HEK293 (cell line): ENCODE data around the gene PLCB3.

ENCODE experiments used
- OVOL3 ChIP-seq: fragments of 450-650 bp; formaldehyde crosslinking; IDR thresholded peaks from 2 replicates; pipeline ENCODE4 v1.5.1; 2016; ENCODE audit warnings: missing biosample characterization, missing genetic modification characterization
- TRIM28 ChIP-seq: IDR thresholded peaks from 2 replicates; pipeline ENCODE4 v1.6.1; 2011; ENCODE audit warnings: low read length, control low read depth, borderline replicate concordance
- ZBTB17 ChIP-seq: fragments of 450-650 bp; formaldehyde crosslinking; IDR thresholded peaks from 2 replicates; pipeline ENCODE4 v1.5.1; 2016; ENCODE audit warnings: missing biosample characterization, missing genetic modification characterization
- ZBTB48 ChIP-seq: fragments of 450-650 bp; formaldehyde crosslinking; IDR thresholded peaks from 2 replicates; pipeline ENCODE4 v1.5.1; 2016; ENCODE audit warnings: missing biosample characterization, missing genetic modification characterization
- ZFP69B ChIP-seq: fragments of 450-650 bp; formaldehyde crosslinking; IDR thresholded peaks from 2 replicates; pipeline ENCODE4 v1.5.1; 2016; ENCODE audit warnings: missing biosample characterization, missing genetic modification characterization
- ZNF114 ChIP-seq: fragments of 450-650 bp; formaldehyde crosslinking; IDR thresholded peaks from 2 replicates; pipeline ENCODE4 v1.5.0; 2017; ENCODE audit warnings: missing biosample characterization, missing genetic modification characterization
- ZNF140 ChIP-seq: fragments of 450-650 bp; formaldehyde crosslinking; IDR thresholded peaks from 2 replicates; pipeline ENCODE4 v1.5.1; 2016; ENCODE audit warnings: missing biosample characterization, missing genetic modification characterization
- ZNF394 ChIP-seq: fragments of 450-650 bp; formaldehyde crosslinking; IDR thresholded peaks from 2 replicates; pipeline ENCODE4 v1.5.1; 2016; ENCODE audit warnings: missing biosample characterization, missing genetic modification characterization, mild to moderate bottlenecking, moderate library complexity, borderline replicate concordance
- ZNF416 ChIP-seq: fragments of 450-650 bp; formaldehyde crosslinking; IDR thresholded peaks from 2 replicates; pipeline ENCODE4 v1.5.1; 2016; ENCODE audit warnings: missing biosample characterization, missing genetic modification characterization
- ZNF433 ChIP-seq: fragments of 450-650 bp; formaldehyde crosslinking; IDR thresholded peaks from 2 replicates; pipeline ENCODE4 v1.5.1; 2016; ENCODE audit warnings: missing biosample characterization, missing genetic modification characterization, low read depth
- ZNF544 ChIP-seq: fragments of 450-650 bp; formaldehyde crosslinking; IDR thresholded peaks from 2 replicates; pipeline ENCODE4 v1.5.0; 2017; ENCODE audit warnings: missing biosample characterization, missing genetic modification characterization
- ZNF623 ChIP-seq: fragments of 450-650 bp; formaldehyde crosslinking; IDR thresholded peaks from 2 replicates; pipeline ENCODE4 v1.5.1; 2016; ENCODE audit warnings: missing biosample characterization, missing genetic modification characterization
- ZNF624 ChIP-seq: fragments of 450-650 bp; formaldehyde crosslinking; IDR thresholded peaks from 2 replicates; pipeline ENCODE4 v1.5.1; 2017; ENCODE audit warnings: missing biosample characterization, missing genetic modification characterization
- ZSCAN16 ChIP-seq: fragments of 450-650 bp; formaldehyde crosslinking; IDR thresholded peaks from 2 replicates; pipeline ENCODE4 v1.5.1; 2016; ENCODE audit warnings: missing biosample characterization, missing genetic modification characterization
- TF ChIP-seq, protein P1 (sequence below): fragments of 450-650 bp; formaldehyde crosslinking; optimal IDR thresholded peaks from 2 replicates; pipeline ENCODE3; 2016; ENCODE audit warnings: missing biosample characterization, mild to moderate bottlenecking, missing genetic modification characterization
- TF ChIP-seq, protein P2 (sequence below): fragments of 450-650 bp; formaldehyde crosslinking; conservative IDR thresholded peaks from 2 replicates; pipeline ENCODE4 v1.5.1; 2016; ENCODE audit warnings: low read depth, missing biosample characterization, missing genetic modification characterization
- TF ChIP-seq, protein P3 (sequence below): fragments of 450-650 bp; formaldehyde crosslinking; IDR thresholded peaks from 2 replicates; pipeline ENCODE4 v1.5.1; 2016; ENCODE audit warnings: missing biosample characterization, missing genetic modification characterization

The PLCB3 gene

DNA sequence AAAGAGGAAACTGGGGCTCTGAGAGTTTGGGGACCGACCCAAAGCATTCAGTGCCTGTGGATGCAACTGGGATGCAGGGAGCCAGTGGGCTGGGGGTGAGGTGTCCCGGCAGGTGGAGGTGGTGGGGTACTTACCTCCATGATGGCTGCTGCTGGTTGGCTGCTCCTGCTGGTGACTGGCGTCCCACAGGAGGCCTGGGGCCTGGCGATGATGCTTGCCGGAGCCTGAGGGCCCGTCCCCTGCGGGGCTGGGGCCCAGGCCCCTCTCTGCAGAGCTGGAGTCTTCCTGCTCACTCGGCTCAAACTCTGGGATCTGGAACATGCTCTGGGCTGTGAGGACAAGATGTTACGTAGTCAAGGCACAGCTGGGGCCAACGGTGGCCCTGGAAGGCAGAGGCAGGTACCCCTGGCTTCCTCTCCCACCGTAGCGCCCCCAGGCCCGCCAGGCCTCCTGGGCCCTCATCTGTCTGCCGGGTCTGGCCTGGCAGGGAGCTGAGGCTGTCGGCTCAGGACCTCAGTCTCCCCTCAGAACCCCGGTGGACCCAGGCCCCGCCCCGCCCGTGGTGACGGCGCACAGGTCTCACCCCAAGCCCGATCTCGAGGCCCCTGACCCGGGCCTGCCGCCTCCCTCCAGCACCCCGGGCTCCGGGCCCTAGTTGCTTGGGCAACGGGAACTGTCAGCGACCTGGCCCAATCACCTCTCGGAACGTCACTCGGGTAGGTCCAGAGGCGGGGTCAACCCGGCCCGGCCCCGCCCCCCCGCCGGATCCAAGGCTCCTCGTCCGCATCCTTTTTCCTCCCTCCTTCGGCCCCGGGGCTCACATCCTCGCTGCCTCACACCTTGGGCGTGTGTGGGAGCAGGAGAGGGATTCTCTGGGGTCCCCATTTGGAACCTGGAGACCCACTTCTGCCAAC is 33.0 kb downstream of the PLCB3 start, which contains the start of gene BAD (continued):
- TF ChIP-seq, protein P1, sequence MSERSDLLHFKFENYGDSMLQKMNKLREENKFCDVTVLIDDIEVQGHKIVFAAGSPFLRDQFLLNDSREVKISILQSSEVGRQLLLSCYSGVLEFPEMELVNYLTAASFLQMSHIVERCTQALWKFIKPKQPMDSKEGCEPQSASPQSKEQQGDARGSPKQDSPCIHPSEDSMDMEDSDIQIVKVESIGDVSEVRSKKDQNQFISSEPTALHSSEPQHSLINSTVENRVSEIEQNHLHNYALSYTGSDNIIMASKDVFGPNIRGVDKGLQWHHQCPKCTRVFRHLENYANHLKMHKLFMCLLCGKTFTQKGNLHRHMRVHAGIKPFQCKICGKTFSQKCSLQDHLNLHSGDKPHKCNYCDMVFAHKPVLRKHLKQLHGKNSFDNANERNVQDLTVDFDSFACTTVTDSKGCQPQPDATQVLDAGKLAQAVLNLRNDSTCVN: no peak
- TF ChIP-seq OVOL3 (tag by site-specific recombination): no peak
- TF ChIP-seq ZNF416 (tag by site-specific recombination): no peak
- TF ChIP-seq ZNF394: no peak
- TF ChIP-seq ZNF140 (tag by site-specific recombination): no peak
- TF ChIP-seq ZNF544 (tag by site-specific recombination): no peak
- TF ChIP-seq TRIM28: no peak
- TF ChIP-seq ZSCAN16 (tag by site-specific recombination): no peak
- no peak for TF ChIP-seq ZNF623
- no peak for TF ChIP-seq ZFP69B (tag by site-specific recombination)
- TF ChIP-seq, protein P2, sequence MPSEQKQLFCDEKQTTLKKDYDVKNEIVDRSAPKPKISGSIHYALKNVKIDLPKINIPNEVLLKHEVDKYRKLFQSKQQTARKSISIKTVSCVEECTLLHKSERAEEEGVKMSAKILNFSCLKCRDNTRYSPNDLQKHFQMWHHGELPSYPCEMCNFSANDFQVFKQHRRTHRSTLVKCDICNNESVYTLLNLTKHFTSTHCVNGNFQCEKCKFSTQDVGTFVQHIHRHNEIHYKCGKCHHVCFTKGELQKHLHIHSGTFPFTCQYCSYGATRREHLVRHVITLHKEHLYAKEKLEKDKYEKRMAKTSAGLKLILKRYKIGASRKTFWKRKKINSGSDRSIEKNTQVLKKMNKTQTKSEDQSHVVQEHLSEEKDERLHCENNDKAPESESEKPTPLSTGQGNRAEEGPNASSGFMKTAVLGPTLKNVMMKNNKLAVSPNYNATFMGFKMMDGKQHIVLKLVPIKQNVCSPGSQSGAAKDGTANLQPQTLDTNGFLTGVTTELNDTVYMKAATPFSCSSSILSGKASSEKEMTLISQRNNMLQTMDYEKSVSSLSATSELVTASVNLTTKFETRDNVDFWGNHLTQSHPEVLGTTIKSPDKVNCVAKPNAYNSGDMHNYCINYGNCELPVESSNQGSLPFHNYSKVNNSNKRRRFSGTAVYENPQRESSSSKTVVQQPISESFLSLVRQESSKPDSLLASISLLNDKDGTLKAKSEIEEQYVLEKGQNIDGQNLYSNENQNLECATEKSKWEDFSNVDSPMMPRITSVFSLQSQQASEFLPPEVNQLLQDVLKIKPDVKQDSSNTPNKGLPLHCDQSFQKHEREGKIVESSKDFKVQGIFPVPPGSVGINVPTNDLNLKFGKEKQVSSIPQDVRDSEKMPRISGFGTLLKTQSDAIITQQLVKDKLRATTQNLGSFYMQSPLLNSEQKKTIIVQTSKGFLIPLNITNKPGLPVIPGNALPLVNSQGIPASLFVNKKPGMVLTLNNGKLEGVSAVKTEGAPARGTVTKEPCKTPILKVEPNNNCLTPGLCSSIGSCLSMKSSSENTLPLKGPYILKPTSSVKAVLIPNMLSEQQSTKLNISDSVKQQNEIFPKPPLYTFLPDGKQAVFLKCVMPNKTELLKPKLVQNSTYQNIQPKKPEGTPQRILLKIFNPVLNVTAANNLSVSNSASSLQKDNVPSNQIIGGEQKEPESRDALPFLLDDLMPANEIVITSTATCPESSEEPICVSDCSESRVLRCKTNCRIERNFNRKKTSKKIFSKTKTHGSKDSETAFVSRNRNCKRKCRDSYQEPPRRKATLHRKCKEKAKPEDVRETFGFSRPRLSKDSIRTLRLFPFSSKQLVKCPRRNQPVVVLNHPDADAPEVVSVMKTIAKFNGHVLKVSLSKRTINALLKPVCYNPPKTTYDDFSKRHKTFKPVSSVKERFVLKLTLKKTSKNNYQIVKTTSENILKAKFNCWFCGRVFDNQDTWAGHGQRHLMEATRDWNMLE (tag by site-specific recombination): no peak
- no peak for TF ChIP-seq ZNF114
- peak; percentile 86 for TF ChIP-seq ZBTB48 (tag by site-specific recombination)
- TF ChIP-seq ZBTB17 (tag by site-specific recombination): 0 out of 2 replicates have a peak, but pooled peaks have one; percentile 27
- TF ChIP-seq ZNF433 (tag by site-specific recombination): no peak
- TF ChIP-seq ZNF624 (tag by site-specific recombination): no peak
- TF ChIP-seq, protein P3, sequence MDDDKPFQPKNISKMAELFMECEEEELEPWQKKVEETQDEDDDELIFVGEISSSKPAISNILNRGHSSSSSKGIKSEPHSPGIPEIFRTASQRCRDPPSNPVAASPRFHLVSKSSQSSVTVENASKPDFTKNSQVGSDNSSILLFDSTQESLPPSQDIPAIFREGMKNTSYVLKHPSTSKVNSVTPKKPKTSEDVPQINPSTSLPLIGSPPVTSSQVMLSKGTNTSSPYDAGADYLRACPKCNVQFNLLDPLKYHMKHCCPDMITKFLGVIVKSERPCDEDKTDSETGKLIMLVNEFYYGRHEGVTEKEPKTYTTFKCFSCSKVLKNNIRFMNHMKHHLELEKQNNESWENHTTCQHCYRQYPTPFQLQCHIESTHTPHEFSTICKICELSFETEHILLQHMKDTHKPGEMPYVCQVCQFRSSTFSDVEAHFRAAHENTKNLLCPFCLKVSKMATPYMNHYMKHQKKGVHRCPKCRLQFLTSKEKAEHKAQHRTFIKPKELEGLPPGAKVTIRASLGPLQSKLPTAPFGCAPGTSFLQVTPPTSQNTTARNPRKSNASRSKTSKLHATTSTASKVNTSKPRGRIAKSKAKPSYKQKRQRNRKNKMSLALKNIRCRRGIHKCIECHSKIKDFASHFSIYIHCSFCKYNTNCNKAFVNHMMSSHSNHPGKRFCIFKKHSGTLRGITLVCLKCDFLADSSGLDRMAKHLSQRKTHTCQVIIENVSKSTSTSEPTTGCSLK (tag by site-specific recombination): no peak
